Measurements from ENCODE around the gene ZNF566.

ZNF566 gene

DNA sequence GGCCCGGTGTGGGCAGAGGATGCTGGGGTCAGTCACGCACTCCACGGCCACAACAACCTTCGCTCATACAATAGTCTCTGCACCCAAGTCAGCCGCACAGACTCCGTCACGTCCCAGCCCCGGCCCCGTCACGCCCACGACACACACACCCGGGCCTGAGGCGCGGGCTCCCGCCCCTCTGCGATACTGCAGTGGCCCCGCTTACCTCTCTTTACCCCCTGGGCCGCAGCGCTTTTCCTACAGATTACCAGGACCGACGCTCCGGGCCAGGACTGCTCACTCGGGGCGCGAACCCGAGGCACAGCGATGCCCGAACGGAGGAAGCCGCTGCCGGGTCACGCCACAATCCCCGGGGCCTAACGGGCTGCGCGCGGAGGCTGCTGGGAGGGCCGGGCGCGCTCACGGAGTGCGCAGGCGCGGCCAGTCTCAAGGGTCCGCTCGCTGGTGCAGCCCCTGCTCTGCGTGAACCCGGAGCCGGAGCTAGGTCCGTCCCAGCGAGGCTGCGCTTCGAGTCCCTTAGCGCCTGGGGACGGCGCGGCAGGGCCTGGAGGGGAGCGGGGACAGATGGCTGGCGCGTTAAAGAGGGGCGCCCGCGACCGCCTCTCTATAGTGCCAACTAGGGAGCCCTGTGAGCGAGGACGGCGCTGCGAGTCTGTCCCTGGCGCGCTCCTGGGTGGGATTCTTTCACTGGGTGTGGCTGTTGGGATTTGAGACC lies 70.9 kb downstream of the ZNF566 start, which contains the start of gene ZFP82:
Gene ZFP82 (minus strand): TSS at position 358 of the 715 bp plus-strand sequence. CDS start 8,855 bp downstream, outside the sequence.
- TF ChIP-seq, protein P1, sequence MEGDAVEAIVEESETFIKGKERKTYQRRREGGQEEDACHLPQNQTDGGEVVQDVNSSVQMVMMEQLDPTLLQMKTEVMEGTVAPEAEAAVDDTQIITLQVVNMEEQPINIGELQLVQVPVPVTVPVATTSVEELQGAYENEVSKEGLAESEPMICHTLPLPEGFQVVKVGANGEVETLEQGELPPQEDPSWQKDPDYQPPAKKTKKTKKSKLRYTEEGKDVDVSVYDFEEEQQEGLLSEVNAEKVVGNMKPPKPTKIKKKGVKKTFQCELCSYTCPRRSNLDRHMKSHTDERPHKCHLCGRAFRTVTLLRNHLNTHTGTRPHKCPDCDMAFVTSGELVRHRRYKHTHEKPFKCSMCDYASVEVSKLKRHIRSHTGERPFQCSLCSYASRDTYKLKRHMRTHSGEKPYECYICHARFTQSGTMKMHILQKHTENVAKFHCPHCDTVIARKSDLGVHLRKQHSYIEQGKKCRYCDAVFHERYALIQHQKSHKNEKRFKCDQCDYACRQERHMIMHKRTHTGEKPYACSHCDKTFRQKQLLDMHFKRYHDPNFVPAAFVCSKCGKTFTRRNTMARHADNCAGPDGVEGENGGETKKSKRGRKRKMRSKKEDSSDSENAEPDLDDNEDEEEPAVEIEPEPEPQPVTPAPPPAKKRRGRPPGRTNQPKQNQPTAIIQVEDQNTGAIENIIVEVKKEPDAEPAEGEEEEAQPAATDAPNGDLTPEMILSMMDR (IDR thresholded peaks at IDR 0.05; ENCODE audit: low read length, missing control alignments) = no peak
- DNase-seq (ENCODE audit: low read depth) = peak; percentile 85
- peak within 1 kb of the TSS; percentile 73 for H3K4me3 ChIP-seq (replicated peaks; ENCODE audit: low read depth, low read length)

DNA sequence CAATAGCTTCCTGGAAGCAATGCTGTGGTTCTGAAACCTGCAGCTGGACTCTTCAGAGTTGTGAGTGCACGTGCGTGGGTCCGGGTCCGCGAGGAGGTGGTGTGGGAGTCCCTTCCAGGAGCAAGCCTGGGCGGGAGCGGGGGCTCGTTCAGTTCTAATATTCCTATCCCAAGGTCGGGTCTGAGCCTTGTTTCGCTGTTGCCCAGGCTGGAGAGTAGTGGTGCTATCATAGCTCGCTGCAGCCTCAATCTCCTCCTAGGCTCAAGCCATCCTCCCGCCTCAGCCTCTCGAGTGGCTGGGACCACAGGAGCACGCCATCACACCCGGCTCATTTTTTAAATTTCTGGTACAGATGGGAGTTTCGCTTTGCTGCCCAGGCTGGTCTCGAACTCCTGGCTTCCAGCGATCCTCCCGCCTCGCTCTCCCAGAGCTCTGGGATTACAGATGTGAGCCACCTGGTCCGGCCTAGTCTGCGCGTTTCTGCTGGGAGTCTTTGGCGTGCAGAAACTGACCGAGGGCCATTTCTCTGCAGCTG lies 71.5 kb downstream of the ZNF566 start:
- TF ChIP-seq, protein P1 (IDR thresholded peaks at IDR 0.05; ENCODE audit: low read length, missing control alignments) = no peak
- no peak for DNase-seq (ENCODE audit: low read depth)
- H3K4me3 ChIP-seq (replicated peaks; ENCODE audit: low read depth, low read length) = peak overlapping the region; percentile 73

DNA sequence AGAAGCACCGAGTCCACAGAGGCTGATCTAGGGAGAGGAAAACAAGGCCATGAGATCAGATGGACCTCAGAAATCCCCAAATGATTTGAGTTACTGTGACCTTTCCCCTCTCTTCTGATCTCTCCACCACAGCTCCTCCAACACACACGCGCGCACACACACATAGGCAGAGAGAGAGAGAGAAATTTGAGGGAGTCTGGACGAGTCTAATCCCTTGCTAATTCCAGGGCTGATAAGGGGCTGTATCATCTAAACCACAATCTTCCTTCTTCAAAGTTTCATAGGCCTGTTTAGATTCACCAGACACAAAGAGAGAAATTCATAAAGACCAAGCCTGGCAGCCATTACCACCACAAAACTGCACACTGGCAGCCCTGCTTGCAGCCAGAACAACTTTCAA lies 79.5 kb downstream of the ZNF566 start:
- TF ChIP-seq, protein P1 (IDR thresholded peaks at IDR 0.05; ENCODE audit: low read length, missing control alignments) = no peak
- no peak for DNase-seq (ENCODE audit: low read depth)
- no peak overlapping the region for H3K4me3 ChIP-seq (replicated peaks; ENCODE audit: low read depth, low read length)

DNA sequence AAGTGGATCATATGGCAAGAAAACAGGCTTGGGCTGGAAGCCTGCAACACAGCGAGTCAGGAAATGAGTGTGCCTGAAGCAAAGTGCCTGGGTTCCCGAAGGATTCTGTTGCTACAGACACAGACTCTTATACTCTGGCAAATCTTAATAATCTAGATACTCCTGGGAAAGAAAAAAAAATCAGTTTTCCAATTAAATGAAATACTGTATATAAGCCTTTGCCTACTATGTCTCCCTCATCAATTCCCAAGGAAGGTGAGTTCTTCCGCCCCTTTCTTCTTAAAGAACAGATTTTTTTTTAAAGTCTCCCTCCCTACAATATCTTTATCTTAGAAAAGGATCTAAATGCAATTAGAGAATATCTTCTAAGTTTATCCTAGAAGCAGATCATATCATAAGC lies 81.3 kb downstream of the ZNF566 start:
- TF ChIP-seq, protein P1 (IDR thresholded peaks at IDR 0.05; ENCODE audit: low read length, missing control alignments) = no peak
- no peak overlapping the region for H3K4me3 ChIP-seq (replicated peaks; ENCODE audit: low read depth, low read length)
- no peak for DNase-seq (ENCODE audit: low read depth)

DNA sequence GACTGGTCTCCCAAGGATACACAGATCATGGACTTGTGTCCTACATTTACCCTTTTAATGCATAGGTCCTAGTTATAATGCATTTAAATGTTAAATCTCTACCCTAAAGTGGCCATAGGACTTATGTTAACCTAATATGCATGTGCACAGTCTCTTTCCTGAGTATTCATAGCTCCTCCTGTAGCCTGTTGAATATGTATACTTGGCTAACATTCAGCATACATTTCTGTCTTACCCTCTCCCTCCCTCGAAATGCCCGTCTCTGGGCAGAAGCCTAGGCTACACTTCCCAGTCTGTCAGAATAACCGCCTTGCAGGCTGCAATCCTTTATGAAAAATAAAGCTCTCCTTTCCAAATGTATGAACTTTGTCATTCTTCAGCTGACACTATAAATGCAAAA lies 84.9 kb downstream of the ZNF566 start:
- TF ChIP-seq, protein P1 (IDR thresholded peaks at IDR 0.05; ENCODE audit: low read length, missing control alignments) = no peak
- no peak for DNase-seq (ENCODE audit: low read depth)
- H3K4me3 ChIP-seq (replicated peaks; ENCODE audit: low read depth, low read length) = no peak overlapping the region

DNA sequence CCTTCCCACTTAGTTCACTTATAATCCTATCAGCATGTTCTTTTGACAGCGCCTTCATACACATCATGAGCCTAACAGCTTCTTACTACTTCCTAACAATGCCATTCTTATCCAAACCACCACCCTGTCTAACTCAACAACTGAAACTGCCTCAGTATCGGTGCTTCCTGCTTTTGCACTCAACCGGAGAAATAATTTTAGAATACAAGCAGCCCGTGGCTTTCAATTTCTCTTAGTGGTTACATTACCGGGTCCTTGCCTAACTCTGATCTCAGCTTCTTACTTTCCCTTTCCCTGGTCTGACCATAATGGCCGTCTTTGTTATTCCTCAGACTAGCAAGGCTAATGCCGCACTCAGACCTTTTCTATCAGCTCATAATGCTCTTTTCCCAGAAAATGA lies 87.9 kb downstream of the ZNF566 start:
- no peak overlapping the region for H3K4me3 ChIP-seq (replicated peaks; ENCODE audit: low read depth, low read length)
- TF ChIP-seq, protein P1 (IDR thresholded peaks at IDR 0.05; ENCODE audit: low read length, missing control alignments) = no peak

DNA sequence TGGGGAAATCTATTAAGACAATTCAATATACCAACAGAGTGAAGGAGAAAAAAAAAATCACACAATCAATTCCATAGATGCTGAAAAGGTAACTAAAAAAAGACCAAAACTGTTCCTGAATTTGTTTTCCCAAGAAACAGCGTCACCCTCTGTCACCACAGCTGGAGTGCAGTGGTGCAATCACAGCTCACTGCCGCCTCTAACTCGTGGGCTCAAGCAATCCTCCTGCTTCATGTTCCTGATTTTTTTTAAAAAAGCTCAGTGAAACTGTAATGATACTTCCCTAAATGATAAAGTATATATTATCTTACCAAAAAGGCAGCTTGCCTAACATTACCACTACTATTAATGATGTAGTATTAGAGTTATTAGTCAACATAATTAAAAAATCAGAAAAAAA lies 90.8 kb downstream of the ZNF566 start:
- TF ChIP-seq, protein P1 (IDR thresholded peaks at IDR 0.05; ENCODE audit: low read length, missing control alignments) = no peak
- H3K4me3 ChIP-seq (replicated peaks; ENCODE audit: low read depth, low read length) = no peak overlapping the region
- DNase-seq (ENCODE audit: low read depth) = no peak

More for the DNA sequence above, 87.9 kb downstream of the ZNF566 start:
- no peak for DNase-seq (ENCODE audit: low read depth)

Measured in fibroblast of pulmonary artery (primary cell).